Activated T-cell treated with anti-CD3 and anti-CD28 coated beads, Interleukin-2, amount 50 U/mL, for 4 hours (primary cell): ENCODE results near the gene DOK3. TPM values are rescaled to one million over a fixed set of nuclear protein-coding genes. Genes with fewer than 3 reads are reported as not detected.

Experiments used
- ATAC-seq, 2 donors: fragments of 200-7000 bp; cut with Tn5 transposase; one replicate each; pipeline ENCODE4 v1.10.0; 2021
- DNase-seq: peaks from one replicate; pipeline ENCODE4 v3.0.0-alpha.2; 2020
- H3K27me3 Mint-ChIP-seq: one replicate; pipeline ENCODE4 v1.8.0; 2021; ENCODE audit warnings: low read depth, mixed read lengths
- H3K36me3 Mint-ChIP-seq: one replicate; pipeline ENCODE4 v1.8.0; 2022; ENCODE audit warnings: mixed read lengths; ENCODE audit not compliant: insufficient read depth
- H3K4me1 Mint-ChIP-seq: one replicate; pipeline ENCODE4 v1.8.0; 2021; ENCODE audit warnings: low read depth, mixed read lengths
- H3K4me3 Mint-ChIP-seq: one replicate; pipeline ENCODE4 v1.8.0; 2021; ENCODE audit warnings: mild to moderate bottlenecking, moderate library complexity, mixed read lengths
- H3K9me3 Mint-ChIP-seq: one replicate; pipeline ENCODE4 v1.8.0; 2021; ENCODE audit warnings: mixed read lengths
- total RNA-seq, 3 donors: library from RNA; stranded (reverse); gene quantifications; one replicate each; pipeline ENCODE4 v1.2.1, GENCODE V29; 2021

Gene DOK3
- total RNA-seq, 3 donors from 2014 or later: 8.2 to 9.2 (median 8.7) TPM

DNA sequence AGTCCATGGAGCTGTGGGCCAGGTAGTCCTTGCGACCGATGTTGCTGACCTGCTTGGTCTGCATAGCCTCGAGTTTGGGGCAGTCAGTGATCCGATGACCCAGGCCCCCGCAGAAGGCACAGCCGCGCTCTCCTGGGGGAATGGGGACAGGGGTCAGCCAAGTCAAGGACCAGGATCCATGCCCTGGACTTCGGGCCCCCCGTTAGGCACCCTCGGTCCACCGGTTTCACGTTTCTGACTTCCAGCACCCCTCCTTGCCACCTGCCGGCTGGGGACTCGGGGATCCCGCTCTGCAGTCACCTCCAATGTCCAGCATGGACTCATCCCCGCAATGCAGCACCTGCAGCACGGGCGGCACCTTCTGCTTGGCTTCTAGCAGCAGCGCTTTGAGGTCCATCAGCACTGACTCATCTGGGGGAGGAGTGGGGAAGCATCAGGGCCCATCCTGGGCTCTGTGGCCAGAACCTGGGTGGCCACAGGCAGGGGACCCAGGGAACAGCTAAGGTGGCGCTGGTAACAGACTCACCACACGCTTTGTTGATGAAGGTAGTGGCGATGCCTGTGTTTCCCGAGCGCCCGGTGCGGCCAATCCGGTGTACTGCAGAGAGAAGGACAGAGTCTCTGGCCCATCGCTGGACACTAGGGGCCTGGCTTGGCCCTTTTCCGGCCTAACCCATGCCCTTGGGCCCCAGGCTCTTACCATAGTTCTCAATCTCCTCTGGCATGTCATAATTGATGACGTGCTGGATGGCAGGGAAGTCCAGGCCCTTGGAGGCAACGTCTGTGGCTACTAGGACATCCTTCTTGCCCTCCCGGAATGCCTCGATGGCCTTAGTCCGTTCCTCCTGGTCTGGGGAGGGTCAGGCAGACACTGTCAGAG, 2.4 kb upstream of the DOK3 start:
- peaks cover 41% of the 10 kb centered on the region for H3K36me3 Mint-ChIP-seq
- ATAC-seq: no peak

DNA sequence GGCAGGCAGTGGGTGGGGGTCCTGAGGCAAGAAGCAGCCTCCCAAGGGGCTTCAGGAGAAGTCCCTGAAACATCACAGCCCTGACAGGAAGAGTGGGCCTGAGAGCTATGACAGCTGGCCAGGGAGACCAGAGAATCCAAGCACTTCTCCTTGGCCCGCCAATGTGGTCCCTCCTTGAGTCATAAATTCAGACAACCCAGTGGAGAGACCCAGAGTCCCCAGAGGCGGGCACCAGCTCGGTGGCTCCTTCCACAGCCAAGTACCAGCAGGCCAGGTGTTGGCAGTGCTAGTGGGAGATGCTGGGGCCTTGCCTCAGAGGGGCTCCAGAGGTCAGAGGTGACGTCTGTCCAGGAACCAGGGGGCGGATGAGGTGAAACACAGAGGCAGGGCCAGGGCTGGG, 1.6 kb upstream of the DOK3 start:
- H3K9me3 Mint-ChIP-seq: no peaks in the 10 kb centered on the region
- H3K36me3 Mint-ChIP-seq: peaks cover 37% of the 10 kb centered on the region
- no peak for ATAC-seq
- H3K27me3 Mint-ChIP-seq: no peaks in the 10 kb centered on the region
- no peak overlapping the region for H3K4me3 Mint-ChIP-seq
- H3K4me1 Mint-ChIP-seq: peaks cover 25% of the 10 kb centered on the region
- no peak for DNase-seq

More for the DNA sequence above, 2.4 kb upstream of the DOK3 start:
- no peak for DNase-seq
- no peak overlapping the region for H3K4me3 Mint-ChIP-seq
- H3K9me3 Mint-ChIP-seq: no peaks in the 10 kb centered on the region
- H3K27me3 Mint-ChIP-seq: no peaks in the 10 kb centered on the region
- H3K4me1 Mint-ChIP-seq: peaks cover 30% of the 10 kb centered on the region

DNA sequence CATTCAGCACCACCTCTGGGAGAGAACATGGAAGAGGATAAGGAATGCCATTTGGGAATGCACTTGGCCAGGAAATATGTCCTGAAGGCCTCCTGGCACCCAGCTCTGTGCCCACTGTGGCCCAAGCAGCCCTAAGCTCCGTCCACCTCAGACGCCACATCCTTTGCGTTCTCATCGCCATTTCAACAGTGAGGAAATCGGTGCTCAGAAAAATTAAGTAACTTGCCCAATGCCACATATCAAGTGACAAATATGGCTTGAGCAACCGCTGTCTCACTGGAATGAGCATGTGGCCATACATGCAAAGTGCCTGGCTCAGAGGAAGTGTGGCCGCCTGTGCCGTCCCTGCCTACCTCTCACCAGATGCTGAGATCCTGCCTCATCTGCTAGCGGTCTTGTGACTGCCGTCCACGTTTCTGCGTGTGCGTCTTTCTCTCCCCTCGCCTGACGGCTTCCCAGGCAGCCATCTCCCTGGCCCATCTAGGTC, 984 bp upstream of the DOK3 start:
- DNase-seq (no peak), ATAC-seq (no peak)
- no peak overlapping the region for H3K4me3 Mint-ChIP-seq
- H3K4me1 Mint-ChIP-seq: peaks cover 19% of the 10 kb centered on the region
- no peaks in the 10 kb centered on the region for H3K9me3 Mint-ChIP-seq
- peaks cover 35% of the 10 kb centered on the region for H3K36me3 Mint-ChIP-seq
- H3K27me3 Mint-ChIP-seq: no peaks in the 10 kb centered on the region

DNA sequence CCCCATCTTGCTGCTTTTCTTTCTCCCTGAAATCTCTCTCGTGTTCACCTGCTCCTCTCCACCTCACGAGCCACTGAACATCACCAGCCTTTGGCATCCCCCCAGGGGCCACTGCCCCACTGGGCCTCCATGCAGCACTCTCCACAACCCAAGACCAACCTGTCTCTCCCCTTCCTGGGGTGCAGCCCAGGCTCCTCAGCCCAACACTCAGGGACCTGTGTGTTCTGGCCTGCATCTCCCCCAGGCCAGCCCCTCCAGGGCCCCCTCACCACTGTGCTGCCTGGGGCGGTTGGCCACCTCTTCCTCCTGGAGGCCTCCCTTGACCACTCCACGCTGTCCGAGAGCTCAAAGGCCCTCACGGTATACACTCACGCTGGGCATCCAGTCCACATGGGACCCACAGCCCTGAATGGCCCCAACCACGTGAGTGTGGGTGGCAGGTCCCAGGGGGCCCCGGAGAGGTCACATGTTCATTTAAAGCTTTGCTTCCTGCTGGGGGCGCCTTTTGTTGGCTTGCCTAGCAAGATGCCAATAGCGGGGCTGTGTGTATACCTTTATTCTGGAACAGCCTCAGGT, 453 bp upstream of the DOK3 start:
- no peak for DNase-seq
- peak overlapping the region; percentile 31 for H3K4me3 Mint-ChIP-seq
- H3K4me1 Mint-ChIP-seq: peaks cover 14% of the 10 kb centered on the region
- peak in 1 of 2 donors; percentile 13 for ATAC-seq
- H3K36me3 Mint-ChIP-seq: peaks cover 30% of the 10 kb centered on the region
- no peaks in the 10 kb centered on the region for H3K9me3 Mint-ChIP-seq
- H3K27me3 Mint-ChIP-seq: no peaks in the 10 kb centered on the region

DNA sequence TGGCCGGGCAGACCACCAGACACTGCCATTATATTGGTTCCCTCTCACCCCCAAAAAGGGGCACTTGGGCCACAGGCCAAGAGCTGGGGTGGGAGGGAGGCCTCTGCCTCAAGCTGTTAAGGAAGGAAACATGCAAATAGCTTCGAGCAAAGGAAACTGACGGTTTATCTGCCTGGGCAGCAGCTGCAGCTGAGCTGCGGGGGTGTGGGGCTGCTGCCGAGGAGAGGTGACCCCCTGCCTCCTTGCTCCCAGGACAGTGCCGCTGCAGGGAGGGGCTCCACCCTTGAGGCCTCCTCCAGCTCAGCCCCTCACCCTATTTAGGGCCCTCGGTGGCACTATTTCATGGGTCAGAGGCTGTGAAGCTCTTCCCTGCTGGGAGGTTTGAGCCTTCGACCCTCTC, 789 bp downstream of the DOK3 start:
- H3K4me3 Mint-ChIP-seq: peak overlapping the region; percentile 35
- H3K9me3 Mint-ChIP-seq: no peaks in the 10 kb centered on the region
- ATAC-seq: no peak
- peaks cover 5% of the 10 kb centered on the region for H3K4me1 Mint-ChIP-seq
- no peaks in the 10 kb centered on the region for H3K27me3 Mint-ChIP-seq
- H3K36me3 Mint-ChIP-seq: peaks cover 19% of the 10 kb centered on the region
- DNase-seq: no peak

DNA sequence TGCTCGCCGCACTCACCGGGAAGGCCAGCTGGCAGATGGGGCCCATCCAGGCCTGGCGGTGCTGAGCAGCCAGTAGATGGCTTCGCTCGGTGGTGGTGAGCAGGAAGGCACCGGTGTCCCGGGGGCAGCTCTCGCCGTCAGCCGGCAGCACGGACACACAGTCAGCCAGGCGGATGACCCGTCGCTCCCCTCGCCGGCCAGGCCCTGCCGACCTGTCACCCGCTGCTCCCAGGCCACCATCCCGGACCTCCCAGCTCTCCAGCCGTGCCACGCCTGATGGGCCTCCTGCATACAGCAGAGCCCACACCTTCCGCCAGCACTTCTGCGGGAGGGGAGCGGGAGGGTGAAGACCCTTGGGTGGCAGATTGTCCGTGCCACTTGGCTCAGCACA, 1.4 kb downstream of the DOK3 start:
- no peak overlapping the region for H3K4me3 Mint-ChIP-seq
- DNase-seq: no peak
- peaks cover 4% of the 10 kb centered on the region for H3K4me1 Mint-ChIP-seq
- no peak for ATAC-seq
- H3K9me3 Mint-ChIP-seq: no peaks in the 10 kb centered on the region
- no peaks in the 10 kb centered on the region for H3K27me3 Mint-ChIP-seq
- H3K36me3 Mint-ChIP-seq: peaks cover 15% of the 10 kb centered on the region

DNA sequence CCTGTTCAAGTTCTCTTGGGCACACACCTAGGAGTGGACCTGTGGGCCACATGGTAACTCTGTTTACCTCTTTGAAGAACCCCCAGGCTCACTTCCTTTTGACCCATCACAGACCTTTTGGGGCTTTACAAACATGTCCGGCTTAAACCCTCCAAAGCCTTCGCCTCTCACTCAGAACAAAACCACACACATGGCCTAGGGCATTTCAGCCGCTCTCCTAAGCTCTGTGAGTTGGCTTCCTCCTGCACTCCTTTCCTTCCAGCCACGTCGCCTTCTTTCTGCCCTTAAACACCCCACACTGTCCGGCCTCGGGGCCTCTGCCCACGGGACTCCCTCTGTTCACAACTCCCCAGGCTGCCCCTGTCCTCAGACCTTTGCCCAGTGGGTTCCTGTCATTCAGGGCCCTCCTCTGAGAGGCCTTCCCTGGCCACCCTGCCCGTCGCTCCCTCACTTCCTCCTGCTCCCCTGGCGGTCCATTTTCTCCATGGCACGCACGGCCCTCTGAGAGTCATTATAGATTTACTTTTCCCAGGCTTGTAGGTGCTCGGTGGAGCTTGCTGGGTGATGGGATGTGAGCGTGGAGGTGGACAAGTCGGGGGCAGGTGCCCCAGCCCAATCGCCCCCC, 1.9 kb downstream of the DOK3 start:
- peaks cover 4% of the 10 kb centered on the region for H3K4me1 Mint-ChIP-seq
- no peak for DNase-seq
- H3K27me3 Mint-ChIP-seq: no peaks in the 10 kb centered on the region
- H3K4me3 Mint-ChIP-seq: no peak overlapping the region
- no peak for ATAC-seq
- H3K9me3 Mint-ChIP-seq: no peaks in the 10 kb centered on the region
- peaks cover 11% of the 10 kb centered on the region for H3K36me3 Mint-ChIP-seq

DNA sequence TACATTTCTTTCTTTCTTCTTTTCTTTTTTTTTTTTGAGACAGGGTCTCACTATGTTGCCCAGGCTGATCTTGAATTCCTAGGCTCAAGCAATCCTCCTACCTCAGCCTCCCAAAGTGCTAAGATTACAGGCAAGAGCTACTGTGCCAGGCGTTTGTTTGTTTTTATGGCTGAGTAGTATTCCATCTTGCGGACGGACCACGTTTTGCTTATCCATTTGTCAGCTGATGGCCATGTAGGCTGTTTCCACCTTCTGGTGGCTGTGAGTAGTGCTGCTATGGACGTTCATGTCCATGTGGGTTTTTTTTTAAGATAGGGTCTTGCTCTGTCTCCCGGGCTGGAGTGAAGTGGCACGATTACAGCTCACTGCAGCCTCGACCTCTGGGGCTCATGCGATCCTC, 2.5 kb downstream of the DOK3 start:
- Mint-ChIP-seq H3K4me3 (no peak overlapping the region), H3K36me3 (peaks cover 11% of the 10 kb centered on the region), H3K4me1 (peaks cover 7% of the 10 kb centered on the region), H3K27me3 (no peaks in the 10 kb centered on the region), H3K9me3 (no peaks in the 10 kb centered on the region)
- DNase-seq (no peak), ATAC-seq (no peak)

DNA sequence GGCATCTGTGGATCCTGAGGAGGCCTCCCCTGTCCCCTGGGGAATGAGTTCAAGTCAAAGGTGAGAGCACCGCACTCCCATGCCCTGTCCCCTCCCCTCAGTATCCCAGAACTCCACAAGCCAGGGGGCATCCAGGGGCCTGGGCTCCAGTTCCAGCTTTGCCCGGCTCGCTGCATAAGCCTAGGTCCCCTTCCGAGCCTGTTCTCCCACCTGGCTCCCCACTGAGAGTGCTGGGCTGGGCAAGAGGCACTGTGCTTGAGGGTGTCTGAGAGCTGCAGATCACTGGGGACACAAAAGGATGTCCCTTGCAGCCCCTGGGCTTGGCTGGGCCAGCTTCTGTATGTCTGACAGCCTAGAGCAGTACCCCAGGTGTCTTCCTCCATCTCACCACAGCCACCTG, 4.6 kb downstream of the DOK3 start:
- no peaks in the 10 kb centered on the region for H3K27me3 Mint-ChIP-seq
- H3K36me3 Mint-ChIP-seq: peaks cover 2% of the 10 kb centered on the region
- no peaks in the 10 kb centered on the region for H3K9me3 Mint-ChIP-seq
- H3K4me3 Mint-ChIP-seq: no peak overlapping the region
- H3K4me1 Mint-ChIP-seq: peaks cover 8% of the 10 kb centered on the region
- ATAC-seq: no peak
- no peak for DNase-seq

DNA sequence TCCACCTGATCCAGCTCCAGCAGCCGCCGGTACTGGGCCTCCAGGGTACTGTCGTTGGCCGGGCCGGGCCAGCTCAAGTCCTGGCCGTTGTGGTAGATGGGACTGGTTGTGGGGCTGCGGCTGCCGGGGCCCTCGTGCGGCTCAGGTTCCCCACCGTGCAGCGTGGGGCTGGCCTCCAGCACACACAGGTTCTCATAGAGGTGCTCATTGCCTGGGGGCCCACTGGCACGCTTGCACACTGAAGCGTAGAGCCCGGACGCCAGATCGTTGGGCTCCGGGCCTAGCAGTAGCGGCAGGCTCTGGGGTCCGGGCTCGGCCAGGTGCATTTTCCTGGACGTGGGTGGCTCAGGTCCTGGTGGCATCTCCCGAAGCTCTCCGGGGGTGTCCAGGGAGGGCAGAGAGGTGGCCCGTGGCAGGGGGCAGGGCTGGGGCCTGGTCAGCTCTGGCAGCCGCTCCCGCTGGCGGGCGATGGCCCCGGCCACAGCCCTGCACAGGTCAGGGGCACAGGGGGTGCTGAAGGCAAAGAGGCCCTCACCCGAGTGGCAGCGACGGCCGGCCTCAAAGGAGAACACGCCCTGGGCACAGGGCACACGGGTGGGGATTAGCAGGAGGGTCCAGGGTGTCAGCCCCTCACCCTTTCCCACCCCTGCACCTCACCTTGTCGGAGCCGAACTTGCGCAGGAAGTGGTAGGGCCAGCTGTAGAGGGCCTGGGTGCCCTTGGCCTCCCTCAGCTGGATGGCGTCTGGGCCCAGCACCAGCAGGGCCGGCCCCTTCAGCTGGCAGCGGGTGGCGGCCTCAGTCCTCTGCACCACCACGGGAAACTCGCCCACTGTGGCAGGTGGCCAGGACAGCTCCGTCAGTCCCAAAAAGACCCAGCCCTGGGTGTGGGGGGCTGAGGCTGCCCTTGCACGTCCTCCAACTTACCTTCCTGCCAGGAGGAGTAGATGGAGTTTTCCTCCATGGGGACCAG, 5.3 kb downstream of the DOK3 start:
- Mint-ChIP-seq H3K27me3 (no peaks in the 10 kb centered on the region), H3K9me3 (no peaks in the 10 kb centered on the region), H3K4me3 (no peak overlapping the region), H3K36me3 (peaks cover 2% of the 10 kb centered on the region), H3K4me1 (peaks cover 8% of the 10 kb centered on the region)
- DNase-seq (no peak), ATAC-seq (no peak)

DNA sequence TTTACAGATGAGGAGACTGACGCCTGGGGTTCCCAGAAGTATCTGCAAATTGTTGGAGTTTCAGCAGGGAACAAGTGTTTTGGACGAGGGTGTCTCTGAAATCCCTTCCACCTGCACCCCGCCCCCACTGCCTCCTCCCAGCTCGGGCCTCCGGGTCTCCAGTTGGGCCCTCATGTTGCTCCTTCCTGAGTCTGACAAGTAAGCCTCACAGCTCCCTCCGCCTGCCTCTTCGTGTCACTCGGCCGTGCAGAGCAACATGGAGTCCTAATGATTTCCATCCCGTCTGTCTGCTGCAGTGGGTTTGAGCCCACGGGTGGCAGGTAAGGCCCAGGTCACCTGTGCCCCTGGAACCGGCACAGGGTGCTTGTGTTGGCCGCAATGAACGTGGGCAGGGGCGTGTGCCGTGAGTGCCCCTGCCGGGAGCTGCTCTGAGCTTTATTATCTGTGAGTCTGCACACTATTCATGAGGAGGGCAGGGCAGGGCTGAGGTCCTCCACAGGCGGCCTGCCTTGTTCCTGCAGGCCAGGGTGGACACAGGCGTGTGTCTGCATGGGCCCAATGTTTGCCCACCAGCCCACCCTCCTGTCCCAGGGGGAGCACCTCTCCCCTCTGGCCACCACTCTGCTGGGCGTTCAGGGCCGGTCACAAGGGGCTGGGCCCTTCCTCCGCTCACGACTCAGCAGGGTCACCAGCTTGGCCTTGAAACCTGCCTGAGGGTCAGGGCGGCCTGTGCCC, 6.1 kb downstream of the DOK3 start:
- ATAC-seq (no peak), DNase-seq (no peak)
- H3K4me3 Mint-ChIP-seq: no peak overlapping the region
- H3K9me3 Mint-ChIP-seq: no peaks in the 10 kb centered on the region
- peaks cover 2% of the 10 kb centered on the region for H3K36me3 Mint-ChIP-seq
- no peaks in the 10 kb centered on the region for H3K27me3 Mint-ChIP-seq
- peaks cover 12% of the 10 kb centered on the region for H3K4me1 Mint-ChIP-seq

DNA sequence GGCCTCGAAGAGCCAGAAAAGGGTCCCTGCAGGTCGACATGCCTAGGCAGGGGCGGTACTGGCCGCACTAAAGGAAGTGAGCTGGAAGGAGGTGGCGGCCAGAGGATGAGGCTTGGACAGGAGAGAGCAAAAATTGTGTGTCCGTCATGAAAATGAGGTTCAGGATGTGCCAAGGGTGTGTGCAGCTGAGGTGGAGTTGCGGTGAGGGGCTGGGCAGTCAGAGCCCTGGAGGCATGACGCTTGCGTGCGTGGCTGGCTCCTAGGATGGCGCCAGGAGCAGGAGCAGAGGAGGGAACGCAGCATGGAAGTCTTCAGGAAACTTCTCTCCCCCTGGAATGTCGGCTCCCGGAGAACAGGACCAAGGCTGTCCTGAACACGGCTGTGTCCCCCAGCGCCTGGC, 6.7 kb downstream of the DOK3 start:
- Mint-ChIP-seq H3K36me3 (peaks cover 2% of the 10 kb centered on the region), H3K27me3 (no peaks in the 10 kb centered on the region), H3K4me1 (peaks cover 17% of the 10 kb centered on the region), H3K9me3 (no peaks in the 10 kb centered on the region), H3K4me3 (no peak overlapping the region)
- no peak for ATAC-seq
- no peak for DNase-seq

DNA sequence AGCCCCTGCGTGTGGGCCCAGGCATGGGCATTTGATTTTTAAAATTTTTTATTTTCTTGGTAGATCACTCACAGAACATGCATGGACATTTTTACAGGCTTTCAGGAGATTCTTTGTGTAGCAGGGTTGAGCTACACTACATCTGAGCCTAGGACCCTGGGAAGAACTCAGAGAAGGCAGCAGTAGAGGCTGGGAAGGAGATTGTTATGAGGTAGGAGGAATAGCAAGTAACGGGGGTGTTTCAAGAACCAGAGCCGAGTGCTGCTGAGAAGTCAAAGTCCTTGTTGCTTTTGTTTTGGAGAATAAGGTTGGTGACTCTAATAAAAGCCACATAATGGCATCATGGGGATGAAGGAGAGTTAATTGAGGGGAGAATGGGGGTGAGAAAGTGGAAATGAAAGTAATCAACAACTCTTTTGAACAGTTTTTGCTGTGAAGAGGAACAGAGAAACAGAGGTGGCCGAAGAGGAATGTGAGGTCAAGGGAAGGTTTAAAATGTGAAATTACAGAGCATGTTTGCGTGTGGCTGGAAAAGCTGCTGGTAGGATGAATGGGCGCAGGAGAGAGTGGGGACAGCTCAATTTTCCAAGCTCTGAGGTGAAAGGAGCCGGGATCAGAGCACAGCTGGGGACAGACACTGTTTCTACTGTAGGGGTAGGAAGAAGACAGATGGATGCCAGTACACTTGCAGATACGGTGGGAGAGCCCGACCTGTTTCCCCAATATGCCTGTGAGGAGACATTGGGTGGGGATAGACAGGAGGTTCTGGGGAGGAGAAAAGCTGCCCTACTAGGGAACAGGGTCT, 7.5 kb downstream of the DOK3 start:
- DNase-seq (no peak), ATAC-seq (no peak)
- Mint-ChIP-seq H3K4me1 (peaks cover 18% of the 10 kb centered on the region), H3K9me3 (no peaks in the 10 kb centered on the region), H3K36me3 (no peaks in the 10 kb centered on the region), H3K4me3 (no peak overlapping the region), H3K27me3 (peaks cover 1% of the 10 kb centered on the region)
